Measurements from ENCODE around the gene DLGAP5.

DLGAP5 gene

DNA sequence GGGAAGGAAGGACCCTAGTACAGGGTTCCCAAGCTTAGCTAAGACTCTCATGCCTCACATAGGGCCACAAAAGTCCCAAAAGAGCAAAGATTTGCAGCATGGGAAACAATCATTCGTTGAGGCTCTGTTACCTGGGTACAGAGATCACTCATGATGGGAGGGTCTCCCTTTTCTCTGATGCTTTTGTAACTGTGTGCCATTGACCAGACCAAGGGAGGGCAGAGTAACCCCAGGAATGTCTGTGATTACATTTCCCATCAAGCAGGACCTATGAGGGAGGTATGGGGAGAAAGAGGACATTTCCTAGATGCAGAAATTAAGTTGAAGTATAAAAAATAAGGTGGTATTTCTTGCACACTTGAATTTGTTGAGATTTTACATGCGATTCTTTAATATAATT lies 16.4 kb upstream of the DLGAP5 start:
- ChIA-PET CTCF (no interaction called here), POLR2A (no interaction called here)

DNA sequence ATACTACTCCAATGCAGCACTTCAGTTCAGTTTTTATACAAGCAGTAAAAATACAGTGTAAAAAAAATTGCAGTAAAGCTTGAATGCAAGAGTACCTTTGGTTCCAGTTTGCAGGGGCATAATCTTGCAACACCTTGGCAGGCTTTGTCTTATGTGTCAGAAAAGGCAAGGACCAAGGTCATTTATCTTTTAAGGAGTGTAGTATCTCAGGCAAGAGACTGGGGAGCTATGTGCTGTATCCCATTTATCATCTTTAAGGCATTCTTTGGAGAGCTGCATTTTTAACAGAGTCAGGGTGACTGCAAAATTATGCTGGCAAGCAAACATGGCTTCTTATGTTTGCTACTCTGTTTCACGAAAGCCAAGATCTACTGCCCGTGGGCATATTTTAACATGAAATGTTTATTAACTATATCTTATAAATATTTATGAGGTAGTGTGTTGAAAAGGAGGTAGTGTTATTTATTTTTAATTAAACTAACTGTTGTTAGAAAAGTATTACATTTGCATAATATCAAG lies 14.8 kb upstream of the DLGAP5 start:
- no peak for TF ChIP-seq CTBP1 (IDR thresholded peaks at IDR 0.05; ENCODE audit: borderline replicate concordance)
- TF ChIP-seq FOXK2 (IDR thresholded peaks at IDR 0.05), result no peak
- TF ChIP-seq, protein P1, sequence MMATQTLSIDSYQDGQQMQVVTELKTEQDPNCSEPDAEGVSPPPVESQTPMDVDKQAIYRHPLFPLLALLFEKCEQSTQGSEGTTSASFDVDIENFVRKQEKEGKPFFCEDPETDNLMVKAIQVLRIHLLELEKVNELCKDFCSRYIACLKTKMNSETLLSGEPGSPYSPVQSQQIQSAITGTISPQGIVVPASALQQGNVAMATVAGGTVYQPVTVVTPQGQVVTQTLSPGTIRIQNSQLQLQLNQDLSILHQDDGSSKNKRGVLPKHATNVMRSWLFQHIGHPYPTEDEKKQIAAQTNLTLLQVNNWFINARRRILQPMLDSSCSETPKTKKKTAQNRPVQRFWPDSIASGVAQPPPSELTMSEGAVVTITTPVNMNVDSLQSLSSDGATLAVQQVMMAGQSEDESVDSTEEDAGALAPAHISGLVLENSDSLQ (IDR thresholded peaks at IDR 0.05), result no peak
- no peak for TF ChIP-seq L3MBTL2 (conservative IDR thresholded peaks at IDR 0.05)
- TF ChIP-seq ELF4 (IDR thresholded peaks at IDR 0.05), result no peak
- no peak for TF ChIP-seq ZNF384 (IDR thresholded peaks at IDR 0.05)
- TF ChIP-seq HDGF (IDR thresholded peaks at IDR 0.05; ENCODE audit: borderline replicate concordance), result no peak
- CTCF ChIA-PET, result no interaction called here
- DNase-seq (ENCODE audit: extremely low spot score), result no peak
- POLR2A ChIA-PET, result no interaction called here

More for the DNA sequence above, 16.4 kb upstream of the DLGAP5 start:
- no peak for DNase-seq (ENCODE audit: extremely low spot score)
- no peak for TF ChIP-seq TARDBP (IDR thresholded peaks at IDR 0.05)
- no peak for TF ChIP-seq L3MBTL2 (conservative IDR thresholded peaks at IDR 0.05)
- TF ChIP-seq HDGF (IDR thresholded peaks at IDR 0.05; ENCODE audit: borderline replicate concordance), result no peak
- no peak for TF ChIP-seq SP1 (IDR thresholded peaks at IDR 0.05)
- TF ChIP-seq ZNF384 (IDR thresholded peaks at IDR 0.05), result no peak
- no peak for TF ChIP-seq ARNT (IDR thresholded peaks at IDR 0.05)
- no peak for TF ChIP-seq ELF4 (IDR thresholded peaks at IDR 0.05)
- TF ChIP-seq FOXA1 (IDR thresholded peaks at IDR 0.05), result no peak
- no peak for TF ChIP-seq NFRKB (IDR thresholded peaks at IDR 0.05)

DNA sequence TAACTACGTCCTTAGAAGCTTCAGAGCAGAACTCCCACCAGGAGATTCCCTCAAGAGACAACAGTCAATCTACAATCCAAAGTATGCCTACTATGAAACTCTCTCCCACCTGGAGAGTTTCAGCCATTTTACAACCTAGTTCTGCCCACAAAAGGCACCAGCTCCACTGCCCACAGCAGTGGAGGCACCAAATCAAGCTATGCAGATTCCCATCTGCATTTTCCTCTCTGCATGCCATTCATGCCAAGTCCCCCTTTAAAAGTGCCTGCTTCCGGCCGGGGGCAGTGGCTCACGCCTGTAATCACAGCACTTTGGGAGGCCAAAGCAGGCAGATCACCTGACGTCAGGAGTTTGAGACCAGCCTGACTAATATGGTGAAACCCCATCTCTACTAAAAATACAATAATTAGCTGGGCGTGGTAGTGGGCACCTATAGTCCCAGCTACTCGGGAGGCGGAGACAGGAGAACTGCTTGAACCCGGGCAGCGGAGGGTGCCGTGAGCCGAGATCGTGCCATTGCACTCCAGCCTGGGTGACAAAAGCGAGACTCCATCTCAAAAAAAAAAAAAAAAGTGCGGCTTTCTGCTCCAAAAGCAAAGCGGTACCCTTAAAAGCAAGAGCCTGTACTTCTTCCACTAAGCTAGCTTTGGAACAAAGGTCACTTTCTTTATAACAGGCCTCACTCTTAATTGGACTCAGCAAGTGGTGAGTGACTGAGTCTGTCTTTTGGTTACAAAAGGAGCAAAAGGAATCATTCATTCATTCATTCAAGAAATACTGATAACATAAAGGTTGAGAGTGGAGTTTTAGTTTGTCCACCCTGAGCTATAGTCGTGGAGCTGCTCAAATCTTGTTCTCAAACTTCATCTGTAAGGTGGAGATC lies 10.1 kb upstream of the DLGAP5 start:
- POLR2A ChIA-PET, result interaction anchor here (1.0 kb wide), 1 partner anchor 11 kb away, joined by 3 read pairs; no protein-coding TSS in a partner anchor

DNA sequence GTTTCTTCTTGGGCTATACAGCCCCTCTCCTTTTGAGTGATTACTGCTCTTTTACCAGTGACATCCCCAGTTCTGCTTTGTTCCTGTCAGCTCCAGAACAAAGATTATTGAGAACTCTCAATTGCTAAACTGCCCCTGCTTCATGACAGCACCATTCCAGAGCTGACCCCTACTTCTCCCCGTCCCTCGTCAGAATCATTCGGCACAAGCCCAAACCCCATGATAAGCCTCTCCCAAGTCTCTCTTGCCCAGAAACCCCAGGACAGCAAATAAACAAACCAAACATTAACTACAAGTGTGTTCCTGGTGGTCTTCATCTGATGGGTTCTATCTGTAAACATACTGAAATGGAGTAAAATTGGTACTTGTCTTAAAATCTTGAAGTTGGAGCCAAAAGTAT lies 9.3 kb upstream of the DLGAP5 start:
- DNase-seq (ENCODE audit: extremely low spot score), result no peak
- ChIA-PET POLR2A (interaction anchor here (1.0 kb wide), 1 partner anchor 10 kb away, joined by 3 read pairs; no protein-coding TSS in a partner anchor), CTCF (interaction anchor here (0.5 kb wide), 1 partner anchor 111 kb away, joined by 6 read pairs; no protein-coding TSS in a partner anchor)
- TF ChIP-seq FOXK2 (IDR thresholded peaks at IDR 0.05) (no peak), NFRKB (IDR thresholded peaks at IDR 0.05) (no peak), ZNF384 (IDR thresholded peaks at IDR 0.05) (no peak), ELF4 (IDR thresholded peaks at IDR 0.05) (no peak), HDGF (IDR thresholded peaks at IDR 0.05; ENCODE audit: borderline replicate concordance) (no peak), BHLHE40 (IDR thresholded peaks at IDR 0.05; ENCODE audit: borderline replicate concordance) (no peak), FOXA1 (IDR thresholded peaks at IDR 0.05) (no peak), SUZ12 (IDR thresholded peaks at IDR 0.05) (no peak), LEF1 (IDR thresholded peaks at IDR 0.05; ENCODE audit: borderline replicate concordance) (no peak), TARDBP (IDR thresholded peaks at IDR 0.05) (no peak), ARNT (IDR thresholded peaks at IDR 0.05) (no peak), SP1 (IDR thresholded peaks at IDR 0.05) (no peak), CTBP1 (IDR thresholded peaks at IDR 0.05; ENCODE audit: borderline replicate concordance) (no peak), L3MBTL2 (conservative IDR thresholded peaks at IDR 0.05) (no peak), FOXM1 (IDR thresholded peaks at IDR 0.05; ENCODE audit: borderline replicate concordance) (no peak)
- TF ChIP-seq, protein P1 (IDR thresholded peaks at IDR 0.05), result no peak

More for the DNA sequence above, 10.1 kb upstream of the DLGAP5 start:
- no peak for DNase-seq (ENCODE audit: extremely low spot score)
- TF ChIP-seq LEF1 (IDR thresholded peaks at IDR 0.05; ENCODE audit: borderline replicate concordance), result no peak
- TF ChIP-seq FOXA1 (IDR thresholded peaks at IDR 0.05), result no peak
- TF ChIP-seq NFRKB (IDR thresholded peaks at IDR 0.05), result no peak
- TF ChIP-seq ZNF384 (IDR thresholded peaks at IDR 0.05), result no peak
- TF ChIP-seq CTBP1 (IDR thresholded peaks at IDR 0.05; ENCODE audit: borderline replicate concordance), result no peak
- TF ChIP-seq, protein P1 (IDR thresholded peaks at IDR 0.05), result no peak
- no peak for TF ChIP-seq L3MBTL2 (conservative IDR thresholded peaks at IDR 0.05)
- TF ChIP-seq SP1 (IDR thresholded peaks at IDR 0.05), result no peak
- no peak for TF ChIP-seq FOXK2 (IDR thresholded peaks at IDR 0.05)
- TF ChIP-seq ELF4 (IDR thresholded peaks at IDR 0.05), result no peak
- TF ChIP-seq FOXM1 (IDR thresholded peaks at IDR 0.05; ENCODE audit: borderline replicate concordance), result no peak
- no peak for TF ChIP-seq BHLHE40 (IDR thresholded peaks at IDR 0.05; ENCODE audit: borderline replicate concordance)
- TF ChIP-seq TARDBP (IDR thresholded peaks at IDR 0.05), result no peak
- no peak for TF ChIP-seq ARNT (IDR thresholded peaks at IDR 0.05)
- TF ChIP-seq HDGF (IDR thresholded peaks at IDR 0.05; ENCODE audit: borderline replicate concordance), result no peak
- CTCF ChIA-PET, result interaction anchor here (0.6 kb wide), 1 partner anchor 8 kb away, joined by 4 read pairs; no protein-coding TSS in a partner anchor

DNA sequence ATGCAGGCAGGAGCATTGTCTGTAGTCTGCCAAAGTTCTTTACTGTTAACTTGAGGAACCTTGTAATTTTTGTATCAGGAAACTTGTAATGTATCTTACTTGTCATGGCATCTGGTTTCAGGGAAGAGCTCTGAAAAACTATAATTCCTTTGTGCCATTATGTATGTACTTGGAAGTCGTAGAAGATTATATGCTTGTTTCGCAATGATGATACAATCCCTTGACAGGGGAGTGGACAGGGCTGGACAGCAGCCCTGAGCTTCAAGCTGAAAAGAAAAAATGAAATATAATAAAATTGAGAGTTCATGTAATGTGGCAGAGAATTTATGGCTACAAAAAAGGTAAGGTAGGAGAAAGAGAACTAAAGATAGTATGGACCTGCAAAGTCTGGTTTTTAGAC lies 7.4 kb upstream of the DLGAP5 start:
- CTCF ChIA-PET, result no interaction called here
- no peak for TF ChIP-seq NFRKB (IDR thresholded peaks at IDR 0.05)
- no peak for TF ChIP-seq FOXA1 (IDR thresholded peaks at IDR 0.05)
- no peak for TF ChIP-seq SUZ12 (IDR thresholded peaks at IDR 0.05)
- no peak for TF ChIP-seq CTBP1 (IDR thresholded peaks at IDR 0.05; ENCODE audit: borderline replicate concordance)
- TF ChIP-seq L3MBTL2 (conservative IDR thresholded peaks at IDR 0.05), result no peak
- no peak for TF ChIP-seq FOXK2 (IDR thresholded peaks at IDR 0.05)
- TF ChIP-seq, protein P1 (IDR thresholded peaks at IDR 0.05), result no peak
- TF ChIP-seq TARDBP (IDR thresholded peaks at IDR 0.05), result no peak
- TF ChIP-seq ARNT (IDR thresholded peaks at IDR 0.05), result no peak
- no peak for TF ChIP-seq SP1 (IDR thresholded peaks at IDR 0.05)
- TF ChIP-seq LEF1 (IDR thresholded peaks at IDR 0.05; ENCODE audit: borderline replicate concordance), result no peak
- no peak for TF ChIP-seq HDGF (IDR thresholded peaks at IDR 0.05; ENCODE audit: borderline replicate concordance)
- TF ChIP-seq BHLHE40 (IDR thresholded peaks at IDR 0.05; ENCODE audit: borderline replicate concordance), result no peak
- TF ChIP-seq FOXM1 (IDR thresholded peaks at IDR 0.05; ENCODE audit: borderline replicate concordance), result no peak
- TF ChIP-seq ELF4 (IDR thresholded peaks at IDR 0.05), result no peak
- no peak for DNase-seq (ENCODE audit: extremely low spot score)
- POLR2A ChIA-PET, result no interaction called here
